GM18870 (cell line): ENCODE results near the gene ADAMTS3.
"Not testable (repeated sequence)": the region's sequence is repeated elsewhere in the genome, so short reads cannot be mapped to it uniquely, and the experiment has no call there.

Experiments used
- ATAC-seq: cut with Tn5 transposase; IDR thresholded peaks from one replicate; pipeline ENCODE4 v1.9.1; 2021; ENCODE audit warnings: moderate library complexity; ENCODE audit not compliant: unreplicated experiment

ADAMTS3 gene

DNA sequence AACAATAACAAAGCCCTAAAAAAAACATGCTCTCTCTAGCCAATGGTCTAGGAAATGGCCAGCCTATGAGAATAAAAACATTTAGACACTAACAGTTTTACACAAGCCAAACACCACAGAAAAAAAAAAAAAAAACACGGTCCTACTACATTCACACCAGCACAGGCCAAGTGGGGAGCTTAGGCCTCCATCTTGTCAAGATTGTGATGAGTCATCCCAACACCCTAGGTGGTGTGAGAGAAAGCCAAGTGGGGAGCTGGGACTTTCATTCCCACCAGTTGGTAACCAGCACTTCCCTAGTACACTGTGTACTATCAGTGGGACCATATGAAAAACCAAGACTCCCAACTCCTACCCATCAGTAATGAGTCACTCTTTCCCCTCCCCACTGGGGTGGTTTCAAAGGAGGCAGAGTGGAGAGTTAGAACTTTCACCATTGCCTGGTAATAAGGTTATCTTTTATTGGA lies 95.6 kb downstream of the ADAMTS3 start:
- ATAC-seq = peak; percentile 43

DNA sequence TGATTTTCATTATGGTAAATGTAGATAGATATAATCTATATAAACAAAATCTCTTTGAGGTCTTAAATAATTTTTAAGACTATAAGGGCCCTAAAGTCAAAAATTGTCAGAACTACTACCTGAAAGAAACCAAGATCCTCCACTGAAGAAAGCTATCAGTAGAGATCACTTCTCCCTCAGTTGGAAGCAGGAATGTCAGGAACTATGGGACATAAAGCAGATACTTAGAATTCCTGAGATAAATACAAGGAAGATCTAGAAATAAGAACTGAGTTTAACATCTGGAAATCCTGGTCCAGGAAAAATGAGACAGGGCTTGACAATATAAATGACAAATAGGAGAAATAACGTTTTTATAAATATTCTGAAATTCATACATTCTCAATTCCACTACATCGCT lies 97.2 kb downstream of the ADAMTS3 start:
- no peak for ATAC-seq

DNA sequence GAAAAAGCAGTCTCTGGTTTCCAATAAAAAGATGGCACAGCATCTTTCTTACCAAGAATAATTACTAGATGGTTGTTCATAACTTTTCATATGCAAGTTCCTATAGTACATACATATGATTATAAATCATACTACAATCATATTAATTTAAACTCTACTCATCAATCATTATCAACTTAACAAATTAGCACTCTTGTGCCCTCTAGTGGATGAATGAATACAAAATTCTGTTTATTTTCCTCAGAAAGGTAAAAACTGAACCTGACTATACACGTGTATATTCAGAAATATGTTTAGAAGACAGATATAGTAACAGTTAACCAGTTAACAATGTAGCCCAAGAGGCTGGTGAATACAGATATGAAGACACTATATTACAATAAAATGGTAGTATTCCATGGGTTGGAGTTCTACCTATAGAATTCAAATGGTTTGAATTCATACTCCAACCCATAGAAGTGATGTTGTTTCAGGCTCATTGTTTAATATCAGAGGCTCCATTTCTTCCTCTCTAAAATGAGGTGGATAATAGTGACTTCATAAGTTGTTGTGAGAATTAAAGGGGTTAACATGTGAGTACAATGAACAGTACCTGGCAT lies 100.0 kb downstream of the ADAMTS3 start:
- ATAC-seq = no peak

DNA sequence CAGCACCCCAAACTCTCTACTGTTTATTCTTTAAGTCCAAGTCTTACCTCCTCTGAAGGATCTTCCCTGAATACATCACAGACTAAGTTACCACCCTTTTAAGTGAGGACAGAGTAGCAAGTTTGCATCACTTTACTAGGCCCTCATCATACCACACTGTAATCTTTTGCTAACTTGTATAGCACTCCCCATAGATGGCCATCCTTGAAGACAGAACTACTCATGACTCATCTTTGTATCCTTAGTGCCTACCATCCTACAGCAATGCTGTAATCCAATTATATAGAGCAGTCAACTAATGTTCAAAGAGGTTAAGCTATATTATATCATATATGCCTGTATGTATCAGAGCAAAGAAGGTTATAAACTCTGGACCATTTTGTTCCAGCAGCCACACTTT lies 101.4 kb downstream of the ADAMTS3 start:
- no peak for ATAC-seq

DNA sequence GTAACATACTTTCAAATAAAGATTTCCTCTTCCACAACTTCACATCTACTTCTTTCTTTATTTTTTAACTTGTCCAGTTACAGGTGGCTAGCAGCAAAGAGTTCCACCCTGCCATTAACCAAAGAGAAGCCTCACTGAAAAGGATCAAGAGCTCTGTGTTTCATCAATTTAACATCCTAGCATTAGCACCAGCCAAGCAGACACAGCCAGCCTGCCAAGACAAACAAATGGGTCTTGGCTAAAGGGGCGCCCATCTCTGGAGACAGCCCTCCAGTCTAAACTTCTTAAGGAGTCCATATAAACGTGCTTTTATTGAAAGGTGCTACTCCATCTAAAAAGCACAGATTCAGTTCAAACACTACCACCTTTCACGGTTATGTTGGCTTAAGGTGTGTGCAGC lies 105.3 kb downstream of the ADAMTS3 start:
- no peak for ATAC-seq

DNA sequence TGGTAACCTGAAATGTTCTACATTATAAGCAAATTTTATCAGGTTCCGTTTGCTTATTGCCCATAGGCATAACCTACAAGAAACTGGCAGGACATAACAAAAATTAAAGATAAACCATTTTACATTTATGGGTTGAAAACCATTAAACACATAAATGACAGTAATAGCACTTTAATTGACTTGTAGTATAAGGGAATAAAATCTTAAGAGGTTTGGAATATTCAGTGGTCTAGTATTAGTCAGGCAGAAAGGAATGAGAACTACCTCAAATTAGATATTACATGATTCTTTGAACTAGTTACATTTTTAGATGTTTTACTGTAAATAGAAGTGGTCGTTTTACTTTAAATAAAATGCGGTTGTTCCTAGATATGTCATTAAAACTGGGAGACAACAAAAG lies 111.9 kb downstream of the ADAMTS3 start:
- no peak for ATAC-seq

DNA sequence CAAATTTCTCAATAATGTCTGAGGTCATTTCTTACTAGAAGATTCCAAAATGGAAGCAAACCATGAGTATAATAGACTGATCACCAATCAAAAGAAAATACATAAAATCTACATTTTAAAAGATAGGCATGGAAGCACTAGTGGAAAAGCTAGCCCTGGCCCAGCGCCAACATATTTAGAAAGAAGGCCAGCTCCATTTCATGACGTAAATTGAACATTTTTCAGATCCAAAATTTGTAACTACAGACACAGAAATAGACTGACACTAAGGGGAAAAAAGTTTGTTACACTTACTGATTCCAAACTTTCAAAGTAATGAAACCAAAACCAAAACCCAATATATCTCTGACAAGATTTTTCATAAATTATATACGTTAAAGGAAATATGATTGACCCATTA lies 117.7 kb downstream of the ADAMTS3 start:
- no peak for ATAC-seq

DNA sequence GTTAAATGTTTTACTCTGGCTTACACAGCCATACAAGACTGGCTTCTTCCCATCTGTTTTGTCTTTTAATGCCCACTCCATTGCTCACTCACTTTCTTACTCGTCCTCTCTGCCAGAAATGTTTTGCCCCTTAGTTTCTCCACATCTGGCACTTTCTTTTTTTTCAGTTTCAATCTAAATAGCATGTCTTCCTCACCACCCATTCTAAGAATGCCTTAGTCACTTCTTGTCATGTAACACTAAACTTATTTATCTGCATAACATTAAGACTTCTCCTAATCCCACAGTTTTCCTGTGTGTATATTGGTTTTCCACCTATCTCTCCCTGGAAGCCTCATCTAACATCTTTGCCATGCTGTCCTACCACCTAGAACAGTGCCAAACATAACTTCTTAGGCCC lies 119.3 kb downstream of the ADAMTS3 start:
- ATAC-seq = no peak

DNA sequence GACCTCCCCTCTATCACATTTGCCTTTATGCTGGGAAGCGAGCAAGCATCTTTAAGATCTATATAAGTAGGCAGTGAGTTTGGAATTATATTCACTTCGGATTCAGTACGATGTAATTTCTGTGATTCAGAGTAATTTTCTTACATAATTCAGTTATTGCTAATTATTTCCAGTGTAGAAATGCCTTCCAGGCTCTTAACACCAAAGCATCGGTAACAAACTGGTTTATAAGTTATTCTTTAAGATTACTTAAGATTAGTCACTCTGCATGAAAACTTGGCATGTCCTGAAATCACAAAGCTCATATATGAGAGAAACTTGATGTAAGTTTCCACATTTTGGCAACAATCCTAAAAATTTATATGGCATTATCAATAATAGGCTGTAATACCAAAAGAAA lies 120.8 kb downstream of the ADAMTS3 start:
- ATAC-seq = no peak

DNA sequence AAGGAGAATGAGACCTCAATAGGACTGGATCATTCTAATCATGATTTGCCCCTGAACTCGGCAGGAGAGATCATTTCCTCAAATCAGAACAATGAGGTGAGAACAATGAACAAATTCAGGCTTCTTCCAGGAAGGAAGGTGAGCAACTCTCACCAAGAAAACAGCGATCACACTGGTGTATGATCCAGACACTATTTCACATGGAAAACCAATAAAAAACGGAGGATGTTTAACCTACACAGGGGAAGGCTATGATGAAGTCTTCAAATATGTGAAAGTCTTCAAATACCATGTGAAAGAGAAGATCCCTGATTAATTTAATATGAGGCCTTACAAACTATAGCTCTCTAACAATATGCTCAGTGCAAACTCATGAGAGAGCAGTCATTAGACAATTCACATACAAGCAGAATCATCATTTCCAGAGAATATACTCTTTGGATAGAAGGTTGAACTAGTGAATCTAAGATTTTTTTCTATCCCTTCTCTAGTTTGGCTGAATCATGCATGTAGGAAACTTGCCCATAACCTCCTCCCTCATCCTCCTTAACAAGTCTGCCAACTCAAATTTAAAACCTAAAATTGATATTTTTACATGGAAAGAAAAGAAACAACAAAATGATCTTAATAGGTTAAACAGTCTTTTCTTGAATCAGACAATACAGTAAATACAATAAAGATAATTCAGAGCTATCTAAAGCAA lies 122.5 kb downstream of the ADAMTS3 start:
- ATAC-seq = no peak

DNA sequence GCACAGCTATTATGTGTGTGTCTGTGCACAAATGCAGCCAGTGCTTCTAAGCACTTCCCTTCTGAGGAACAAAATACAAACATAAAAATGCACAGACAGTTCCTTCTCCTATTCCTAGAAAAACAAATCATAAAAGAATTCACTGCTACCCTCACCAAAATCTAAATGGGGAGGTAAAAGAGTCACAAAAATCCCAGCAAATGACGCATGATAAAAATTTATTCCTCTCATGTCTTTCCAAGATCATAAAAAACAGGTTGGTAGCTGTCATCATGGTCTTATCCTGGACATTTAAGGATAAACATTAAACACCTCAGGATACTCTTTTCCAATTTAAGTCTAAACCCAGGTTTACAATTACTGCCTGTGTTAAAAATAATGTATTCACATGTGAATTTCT lies 124.9 kb downstream of the ADAMTS3 start:
- no peak for ATAC-seq

DNA sequence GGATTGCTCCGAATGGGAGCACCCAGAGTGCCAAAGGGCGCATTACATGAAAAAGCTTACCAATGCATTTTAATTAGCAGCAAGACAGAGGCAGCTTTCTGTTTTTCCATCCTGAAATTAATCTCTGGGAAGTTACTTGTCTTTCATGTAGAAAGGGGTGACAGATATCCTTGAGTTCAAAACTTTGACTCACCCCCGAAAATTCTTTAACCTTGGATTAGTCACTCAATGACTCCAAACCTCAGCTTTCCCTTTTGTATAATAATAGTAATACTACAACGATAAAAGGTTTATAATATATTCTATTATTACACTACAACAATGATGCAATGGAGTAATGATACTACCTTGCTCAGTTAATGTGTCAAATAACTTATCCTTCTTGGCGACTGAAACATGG lies 126.3 kb downstream of the ADAMTS3 start:
- ATAC-seq = no peak

DNA sequence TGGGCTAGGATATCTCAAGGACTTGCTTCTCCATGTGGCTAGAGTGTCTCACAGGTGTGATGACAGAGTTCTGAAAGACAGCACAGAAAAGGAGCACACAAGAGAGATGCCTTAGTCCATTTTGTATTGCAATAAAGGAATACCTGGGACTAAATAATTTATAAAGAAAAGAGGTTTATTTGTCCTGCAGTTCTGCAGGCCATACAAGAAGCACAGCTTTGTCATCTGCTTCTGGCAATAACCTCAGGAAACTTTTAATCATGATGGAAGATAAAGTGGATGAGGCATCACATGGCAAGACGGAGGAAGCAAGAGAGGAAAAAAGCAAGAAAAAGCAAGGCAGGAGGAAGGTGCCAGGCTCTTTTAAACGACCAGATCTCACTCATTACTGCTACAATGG lies 126.9 kb downstream of the ADAMTS3 start:
- no peak for ATAC-seq

DNA sequence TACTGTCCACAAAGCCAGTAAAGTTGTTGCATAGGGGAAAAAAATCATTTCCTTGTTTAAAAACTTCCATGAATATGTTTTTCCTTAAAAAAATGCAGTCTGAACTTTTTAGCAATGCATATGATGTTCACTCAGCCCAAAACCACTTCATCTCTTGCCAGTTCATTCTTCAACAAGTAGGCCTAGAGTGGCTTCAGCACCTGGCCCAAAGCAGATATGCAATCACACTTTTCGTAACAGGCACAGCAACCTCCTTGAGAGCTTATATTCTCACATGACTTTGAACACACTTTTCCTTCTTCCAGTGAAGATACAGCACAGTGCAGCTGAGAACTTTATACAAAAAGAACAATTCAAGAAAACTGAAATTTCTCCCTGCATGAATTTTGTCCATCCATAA lies 128.6 kb downstream of the ADAMTS3 start:
- ATAC-seq = no peak

DNA sequence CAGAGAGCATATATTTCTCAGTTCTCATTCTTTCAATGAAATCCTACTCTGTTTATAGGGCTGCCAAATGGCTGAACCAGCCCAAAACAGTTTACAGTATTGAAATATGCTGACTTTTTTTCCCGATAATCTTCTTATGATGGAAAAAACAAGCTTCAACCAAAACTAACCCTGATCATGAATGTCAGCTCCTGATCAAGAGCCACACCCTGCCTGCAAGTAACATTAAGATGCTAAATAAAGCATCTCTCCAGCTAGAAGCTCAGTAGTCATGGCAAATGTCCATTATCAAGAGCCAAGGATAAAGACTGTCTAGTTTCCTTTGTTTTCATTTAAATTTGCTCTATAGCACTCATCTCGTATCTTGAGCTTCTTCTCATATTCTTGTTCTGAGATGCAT lies 136.0 kb downstream of the ADAMTS3 start:
- no peak for ATAC-seq

DNA sequence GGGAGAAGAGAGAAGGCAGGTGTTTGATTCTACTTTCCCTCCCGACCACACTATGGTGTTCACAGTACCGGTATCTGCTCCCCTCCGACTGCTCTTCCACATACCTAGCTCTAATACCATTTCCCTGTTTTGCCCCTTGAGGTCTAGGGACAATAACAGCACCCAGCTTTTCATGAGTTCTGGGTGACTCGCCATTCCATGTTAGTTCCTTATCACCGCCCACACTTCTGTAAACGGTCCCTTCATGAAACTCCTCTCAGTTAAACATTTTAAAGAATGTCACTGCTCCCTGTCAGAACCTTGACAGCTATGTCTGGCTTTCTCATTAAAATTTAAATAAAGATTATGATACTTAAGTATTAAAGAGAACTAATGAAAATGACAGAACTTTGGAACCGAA lies 136.7 kb downstream of the ADAMTS3 start:
- ATAC-seq = no peak

DNA sequence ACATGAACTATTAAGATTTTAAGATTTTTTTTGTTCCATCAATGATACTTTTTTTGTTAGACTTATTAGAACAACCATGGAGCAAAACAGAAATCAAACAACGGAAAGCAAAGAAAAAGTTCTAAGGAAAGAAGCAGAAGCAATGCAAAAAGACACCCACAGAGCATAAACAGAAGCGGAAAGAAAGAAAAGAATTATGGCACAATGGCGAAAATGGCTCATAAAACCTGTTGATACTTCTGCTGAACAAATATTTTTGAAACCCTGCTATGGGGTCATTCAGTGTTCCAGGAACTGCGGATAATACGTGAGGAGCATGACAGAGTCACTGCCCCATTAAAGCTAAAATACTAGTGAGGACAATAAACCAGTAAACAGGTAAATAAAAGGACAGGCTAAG lies 138.0 kb downstream of the ADAMTS3 start:
- ATAC-seq = no peak

DNA sequence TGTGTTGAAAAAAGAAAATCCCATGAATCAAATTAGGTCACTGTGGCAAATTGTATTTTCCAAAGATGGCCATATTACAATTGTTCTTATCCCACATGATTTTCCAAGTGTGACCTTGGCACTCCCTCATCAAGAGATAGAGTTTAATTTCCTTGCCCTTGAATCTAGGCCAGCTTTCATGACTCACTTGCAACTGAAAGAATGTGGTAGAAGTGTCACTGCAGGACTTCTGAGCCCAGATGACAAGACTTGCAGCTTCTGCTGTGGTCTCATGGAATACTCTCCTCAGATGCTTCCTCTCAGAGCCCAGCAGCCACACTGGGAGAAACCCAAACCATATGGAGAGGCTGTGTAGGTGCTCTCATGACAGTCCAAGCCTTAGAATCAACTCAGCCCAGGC lies 139.0 kb downstream of the ADAMTS3 start:
- no peak for ATAC-seq

DNA sequence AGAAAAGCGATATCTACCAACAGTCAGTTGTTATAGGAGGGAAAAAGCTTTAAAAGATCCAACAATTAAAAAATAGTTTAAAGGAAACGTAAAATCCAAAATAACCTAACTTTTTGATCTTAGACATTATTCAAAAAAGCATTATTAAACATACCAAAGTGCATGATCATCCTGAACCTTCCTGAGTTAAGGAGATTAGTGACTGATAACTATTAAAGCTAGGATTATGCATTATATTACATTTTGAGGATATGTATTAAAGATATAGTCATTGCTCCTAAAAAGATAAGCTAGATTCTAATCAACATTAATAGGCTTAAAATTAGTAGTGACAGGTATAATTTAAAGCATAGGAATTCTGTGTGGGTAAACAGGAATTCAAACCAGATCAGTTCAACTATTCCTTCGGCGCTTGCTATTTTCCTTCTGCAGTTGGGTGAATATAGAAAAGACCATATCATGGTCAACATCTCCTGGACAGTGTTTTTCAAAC lies 139.6 kb downstream of the ADAMTS3 start:
- no peak for ATAC-seq

DNA sequence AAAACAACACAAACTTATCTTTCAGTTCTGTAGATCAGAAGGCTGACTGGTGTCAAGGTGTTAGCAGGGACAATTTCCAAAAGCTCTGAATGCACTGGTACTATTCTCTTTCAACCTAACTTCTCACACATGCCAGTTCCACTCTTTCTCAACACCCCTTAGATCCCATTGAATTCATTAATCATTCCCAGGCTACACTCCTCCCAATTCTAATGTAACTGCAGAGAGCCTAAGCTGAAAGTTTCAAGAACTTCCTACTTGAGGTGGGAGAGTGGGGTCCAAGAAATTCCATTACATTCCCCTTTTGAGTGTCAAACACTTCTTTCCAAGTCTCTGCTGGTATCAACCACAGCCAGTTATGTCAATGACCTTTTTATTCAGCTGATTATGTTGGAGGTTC lies 142.0 kb downstream of the ADAMTS3 start:
- no peak for ATAC-seq

DNA sequence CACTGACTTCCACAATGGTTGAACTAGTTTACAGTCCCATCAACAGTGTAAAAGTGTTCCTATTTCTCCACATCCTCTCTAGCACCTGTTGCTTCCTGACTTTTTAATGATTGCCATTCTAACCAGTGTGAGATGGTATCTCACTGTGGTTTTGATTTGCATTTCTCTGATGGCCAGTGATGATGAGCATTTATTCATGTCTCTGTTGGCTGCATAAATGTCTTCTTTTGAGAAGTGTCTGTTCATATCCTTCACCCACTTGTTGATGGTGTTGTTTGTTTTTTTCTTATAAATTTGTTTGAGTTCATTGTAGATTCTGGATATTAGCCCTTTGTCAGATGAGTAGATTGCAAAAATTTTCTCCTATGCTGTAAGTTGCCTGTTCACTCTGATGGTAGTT lies 143.1 kb downstream of the ADAMTS3 start:
- not testable (repeated sequence) for ATAC-seq

DNA sequence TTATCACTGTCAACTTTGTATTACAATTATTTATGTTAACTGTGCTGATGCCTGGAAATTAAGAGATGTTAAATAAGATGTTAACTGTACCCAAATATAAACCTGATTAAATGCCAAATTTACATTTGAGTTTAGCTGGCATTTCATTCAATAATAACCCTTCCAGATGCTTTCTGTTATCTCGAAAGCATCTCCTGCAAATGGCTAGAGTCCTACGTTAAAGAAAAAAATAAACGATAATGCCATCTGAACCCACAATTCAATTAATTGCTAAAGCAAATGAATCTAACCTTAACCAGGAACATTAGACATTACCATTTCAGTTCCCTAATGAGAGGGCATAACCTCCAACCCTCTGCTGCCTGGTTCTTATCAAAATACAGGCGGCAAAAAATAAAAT lies 145.0 kb downstream of the ADAMTS3 start:
- ATAC-seq = no peak

DNA sequence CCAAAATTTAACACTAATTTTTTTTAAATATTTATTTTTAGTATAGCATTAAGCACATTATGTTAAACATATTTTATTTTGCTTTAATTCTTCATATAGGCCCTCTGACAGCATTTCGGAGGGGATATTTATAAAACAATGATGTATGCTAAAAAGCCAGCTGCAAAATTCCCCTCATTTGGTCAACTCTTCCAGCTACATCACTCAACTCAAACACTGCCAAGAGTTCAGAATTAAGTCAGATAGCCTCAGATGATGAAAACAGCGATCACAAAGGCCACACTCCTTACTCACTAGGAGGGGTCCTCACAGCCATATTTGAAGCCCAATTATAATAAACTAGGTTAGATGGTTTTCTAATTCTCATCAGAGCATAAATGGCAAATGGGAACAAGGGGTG lies 146.6 kb downstream of the ADAMTS3 start:
- ATAC-seq = no peak
